Coronary artery (tissue), 2 donors: ENCODE data around the gene LRRN2.
"Not testable (repeated sequence)": the region's sequence is repeated elsewhere in the genome, so short reads cannot be mapped to it uniquely, and the experiment has no call there.

ENCODE experiments used
- DNase-seq: peaks from one replicate; pipeline ENCODE4 v3.0.0-alpha.2; 2017; ENCODE audit warnings: low spot score
- H3K27ac ChIP-seq, 2 donors: fragments of 200-600 bp; sonication (generic); one replicate each; pipeline ENCODE4 v1.5.1; 2016 to 2019
- H3K4me3 ChIP-seq: fragments of 200-600 bp; sonication (generic); 2 replicates; pipeline ENCODE4 v1.5.1; 2016; ENCODE audit warnings: mild to moderate bottlenecking, moderate library complexity
- CTCF ChIP-seq: fragments of 200-600 bp; sonication (generic); IDR thresholded peaks from one replicate; pipeline ENCODE4 v1.5.1; 2019; ENCODE audit warnings: antibody characterized with exemption

LRRN2 gene

GRCh38 chr1:204630132-204630905, 55.2 kb downstream of the LRRN2 start:
- Histone ChIP-seq H3K27ac (no peak overlapping the region), H3K4me3 (no peak overlapping the region)
- TF ChIP-seq CTCF, result no peak
- DNase-seq, result no peak

- not testable (repeated sequence) for H3K4me3 ChIP-seq, H3K27ac ChIP-seq, DNase-seq
These were observed 56.1 kb downstream of the LRRN2 start for GRCh38 chr1:204629459-204629858.

- no peak overlapping the region for H3K27ac ChIP-seq
- no peak for DNase-seq
- no peak overlapping the region for H3K4me3 ChIP-seq
- TF ChIP-seq CTCF, result no peak
These were observed 56.7 kb downstream of the LRRN2 start for GRCh38 chr1:204628868-204629267.

GRCh38 chr1:204627436-204627835, 58.1 kb downstream of the LRRN2 start:
- TF ChIP-seq CTCF, result no peak
- Histone ChIP-seq H3K27ac (no peak overlapping the region), H3K4me3 (no peak overlapping the region)
- no peak for DNase-seq

- no peak overlapping the region for H3K27ac ChIP-seq
- no peak overlapping the region for H3K4me3 ChIP-seq
- no peak for DNase-seq
- TF ChIP-seq CTCF, result no peak
These were observed 59.2 kb downstream of the LRRN2 start for GRCh38 chr1:204626381-204626780.

- Histone ChIP-seq H3K27ac (no peak overlapping the region), H3K4me3 (no peak overlapping the region)
- TF ChIP-seq CTCF, result no peak
- no peak for DNase-seq
These were observed 60.8 kb downstream of the LRRN2 start for GRCh38 chr1:204624631-204625216.

- H3K27ac ChIP-seq, result no peak overlapping the region
- TF ChIP-seq CTCF, result no peak
- no peak for DNase-seq
- no peak overlapping the region for H3K4me3 ChIP-seq
These were observed 61.6 kb downstream of the LRRN2 start for GRCh38 chr1:204623894-204624361.
